OCI-LY7 (cell line): ENCODE results near the gene RAB7A.

ENCODE experiments used
- EZH2phosphoT487 ChIP-seq: fragments of 200-600 bp; sonication (generic); IDR thresholded peaks from 2 replicates; pipeline ENCODE4 v1.6.1; 2018; ENCODE audit warnings: low read depth, borderline replicate concordance, mild to moderate bottlenecking, mixed run types, antibody characterized with exemption, low read length, moderate library complexity, mixed read lengths
- TF ChIP-seq, protein P1 (sequence below): fragments of 200-600 bp; sonication (generic); conservative IDR thresholded peaks from 2 replicates; pipeline ENCODE4 v1.5.1; 2014; ENCODE audit warnings: mild to moderate bottlenecking, antibody characterized with exemption, low read length, moderate library complexity, mixed read lengths

DNA sequence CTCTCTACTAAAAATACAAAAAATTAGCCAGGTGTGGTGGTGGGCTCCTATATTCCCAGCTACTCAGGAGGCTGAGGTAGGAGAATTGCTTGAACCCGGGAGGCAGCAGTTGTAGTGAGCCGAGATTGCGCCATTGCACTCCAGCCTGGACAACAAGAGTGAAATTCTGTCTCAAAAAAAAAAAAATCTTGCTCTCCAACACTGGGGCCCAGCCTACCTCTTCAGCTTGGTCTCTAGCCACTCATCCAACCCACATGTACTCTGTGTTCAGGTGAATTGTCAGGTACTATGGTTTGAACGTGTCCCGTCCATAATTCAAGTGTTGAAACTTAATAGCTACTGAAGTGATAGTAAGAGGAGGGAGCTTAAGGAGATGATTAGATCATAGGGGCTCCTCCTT is 22.4 kb upstream of the RAB7A start:
- TF ChIP-seq, protein P1, sequence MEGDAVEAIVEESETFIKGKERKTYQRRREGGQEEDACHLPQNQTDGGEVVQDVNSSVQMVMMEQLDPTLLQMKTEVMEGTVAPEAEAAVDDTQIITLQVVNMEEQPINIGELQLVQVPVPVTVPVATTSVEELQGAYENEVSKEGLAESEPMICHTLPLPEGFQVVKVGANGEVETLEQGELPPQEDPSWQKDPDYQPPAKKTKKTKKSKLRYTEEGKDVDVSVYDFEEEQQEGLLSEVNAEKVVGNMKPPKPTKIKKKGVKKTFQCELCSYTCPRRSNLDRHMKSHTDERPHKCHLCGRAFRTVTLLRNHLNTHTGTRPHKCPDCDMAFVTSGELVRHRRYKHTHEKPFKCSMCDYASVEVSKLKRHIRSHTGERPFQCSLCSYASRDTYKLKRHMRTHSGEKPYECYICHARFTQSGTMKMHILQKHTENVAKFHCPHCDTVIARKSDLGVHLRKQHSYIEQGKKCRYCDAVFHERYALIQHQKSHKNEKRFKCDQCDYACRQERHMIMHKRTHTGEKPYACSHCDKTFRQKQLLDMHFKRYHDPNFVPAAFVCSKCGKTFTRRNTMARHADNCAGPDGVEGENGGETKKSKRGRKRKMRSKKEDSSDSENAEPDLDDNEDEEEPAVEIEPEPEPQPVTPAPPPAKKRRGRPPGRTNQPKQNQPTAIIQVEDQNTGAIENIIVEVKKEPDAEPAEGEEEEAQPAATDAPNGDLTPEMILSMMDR: no peak
- no peak for TF ChIP-seq EZH2phosphoT487
